SK-N-SH treated with all-trans-retinoic acid at 6 μM for 48 hours (cell line): ENCODE measurements around the gene THY1.

Source experiments
- ARNTL ChIP-seq: fragments of 450-650 bp; formaldehyde crosslinking; IDR thresholded peaks from 2 replicates; pipeline ENCODE4 v1.5.0; 2020; ENCODE audit warnings: low read depth, mild to moderate bottlenecking, moderate library complexity, borderline replicate concordance
- CSRNP3 ChIP-seq: fragments of 250-450 bp; sonication (Bioruptor Pico); IDR thresholded peaks from 2 replicates; pipeline ENCODE4 v1.5.1; 2021; ENCODE audit warnings: mild to moderate bottlenecking, moderate library complexity
- PATZ1 ChIP-seq: fragments of 250-450 bp; sonication (Bioruptor Pico); IDR thresholded peaks from 2 replicates; pipeline ENCODE4 v1.8.0; 2020; ENCODE audit warnings: mild to moderate bottlenecking, moderate library complexity, borderline replicate concordance
- PPARA ChIP-seq: fragments of 250-450 bp; sonication (Bioruptor Pico); IDR thresholded peaks from 2 replicates; pipeline ENCODE4 v1.5.0; 2020; ENCODE audit warnings: mild to moderate bottlenecking, borderline replicate concordance
- RARB ChIP-seq: fragments of 250-450 bp; sonication (Bioruptor Pico); IDR thresholded peaks from 2 replicates; pipeline ENCODE4 v1.8.0; 2021; ENCODE audit warnings: mild to moderate bottlenecking, moderate library complexity
- ZFP3 ChIP-seq: fragments of 250-450 bp; sonication (Bioruptor Pico); IDR thresholded peaks from 2 replicates; pipeline ENCODE4 v1.5.0; 2020; ENCODE audit warnings: mild to moderate bottlenecking, moderate library complexity

- TF ChIP-seq ZFP3 (CRISPR knock-in tag) (no peak), PATZ1 (CRISPR knock-in tag) (no peak), RARB (CRISPR knock-in tag) (no peak), ARNTL (CRISPR knock-in tag) (no peak), CSRNP3 (CRISPR knock-in tag) (no peak), PPARA (no peak)
Measured at GRCh38 chr11:119453881-119454280, 30.9 kb upstream of the THY1 start.
